ENCODE data around the gene PRKAG1.

Gene PRKAG1

GRCh38 chr12:48985475-48985897 is 33.1 kb downstream of the PRKAG1 start:
- TF ChIP-seq CTCF (IDR thresholded peaks at IDR 0.05): no peak

- TF ChIP-seq CTCF (IDR thresholded peaks at IDR 0.05): no peak
These were observed 36.0 kb downstream of the PRKAG1 start for GRCh38 chr12:48982397-48983080.

- TF ChIP-seq CTCF (IDR thresholded peaks at IDR 0.05): no peak
These were observed 36.8 kb downstream of the PRKAG1 start for GRCh38 chr12:48981757-48982157.

- no peak for TF ChIP-seq CTCF (IDR thresholded peaks at IDR 0.05)
These were observed 37.4 kb downstream of the PRKAG1 start for GRCh38 chr12:48980953-48981756.

- no peak for TF ChIP-seq CTCF (IDR thresholded peaks at IDR 0.05)
These were observed 38.1 kb downstream of the PRKAG1 start for GRCh38 chr12:48980389-48980952.

GRCh38 chr12:48979602-48980388 is 38.8 kb downstream of the PRKAG1 start:
- no peak for TF ChIP-seq CTCF (IDR thresholded peaks at IDR 0.05)

Data from LNCAP (cell line).